Measurements from ENCODE around the gene MED10.

The MED10 gene

GRCh38 chr5:6377905-6378765 lies at the start of gene MED10:
Gene MED10, minus strand, starts transcription at chr5:6378547. Its CDS starts 64 bp downstream, at chr5:6378483.
- Histone ChIP-seq H3K36me3 (ENCODE audit: insufficient read depth, low read length) (peaks cover 22% of the 10 kb centered on the region), H3K4me1 (ENCODE audit: insufficient read depth, low read length) (no peaks in the 10 kb centered on the region; the same call in 1 of the 2 replicates)

GRCh38 chr5:6427694-6428093 lies 49.3 kb upstream of the MED10 start:
- Histone ChIP-seq H3K9ac (ENCODE audit: low read depth, low read length) (no peak overlapping the region), H3K36me3 (ENCODE audit: insufficient read depth, low read length) (no peaks in the 10 kb centered on the region), H3K9me3 (ENCODE audit: control insufficient read depth, insufficient read depth, low read length) (no peaks in the 10 kb centered on the region; the same call in 1 of the 2 replicates), H3K4me1 (ENCODE audit: insufficient read depth, low read length) (no peaks in the 10 kb centered on the region)

More at GRCh38 chr5:6377905-6378765, at the start of gene MED10:
- peak within 1 kb of the TSS; percentile 88 for H3K9ac ChIP-seq (ENCODE audit: low read depth, low read length)
- H3K9me3 ChIP-seq (ENCODE audit: control insufficient read depth, insufficient read depth, low read length): no peaks in the 10 kb centered on the region

- Histone ChIP-seq H3K4me1 (ENCODE audit: insufficient read depth, low read length) (no peaks in the 10 kb centered on the region), H3K36me3 (ENCODE audit: insufficient read depth, low read length) (no peaks in the 10 kb centered on the region), H3K9ac (ENCODE audit: low read depth, low read length) (no peak overlapping the region), H3K9me3 (ENCODE audit: control insufficient read depth, insufficient read depth, low read length) (no peaks in the 10 kb centered on the region)
Measured at GRCh38 chr5:6424700-6425099, 46.4 kb upstream of the MED10 start.

- Histone ChIP-seq H3K9ac (ENCODE audit: low read depth, low read length) (no peak overlapping the region), H3K36me3 (ENCODE audit: insufficient read depth, low read length) (no peaks in the 10 kb centered on the region), H3K4me1 (ENCODE audit: insufficient read depth, low read length) (no peaks in the 10 kb centered on the region)
Measured at GRCh38 chr5:6424110-6424659, 45.8 kb upstream of the MED10 start.

GRCh38 chr5:6423327-6424109 lies 45.2 kb upstream of the MED10 start:
- Histone ChIP-seq H3K36me3 (ENCODE audit: insufficient read depth, low read length) (no peaks in the 10 kb centered on the region), H3K9ac (ENCODE audit: low read depth, low read length) (no peak overlapping the region), H3K9me3 (ENCODE audit: control insufficient read depth, insufficient read depth, low read length) (no peaks in the 10 kb centered on the region), H3K4me1 (ENCODE audit: insufficient read depth, low read length) (no peaks in the 10 kb centered on the region)

More at GRCh38 chr5:6424110-6424659, 45.8 kb upstream of the MED10 start:
- no peaks in the 10 kb centered on the region for H3K9me3 ChIP-seq (ENCODE audit: control insufficient read depth, insufficient read depth, low read length)

- Histone ChIP-seq H3K9me3 (ENCODE audit: control insufficient read depth, insufficient read depth, low read length) (no peaks in the 10 kb centered on the region), H3K36me3 (ENCODE audit: insufficient read depth, low read length) (no peaks in the 10 kb centered on the region), H3K9ac (ENCODE audit: low read depth, low read length) (no peak overlapping the region), H3K4me1 (ENCODE audit: insufficient read depth, low read length) (no peaks in the 10 kb centered on the region)
Measured at GRCh38 chr5:6419340-6419852, 41.0 kb upstream of the MED10 start.

GRCh38 chr5:6418679-6419276 lies 40.4 kb upstream of the MED10 start:
- Histone ChIP-seq H3K9me3 (ENCODE audit: control insufficient read depth, insufficient read depth, low read length) (no peaks in the 10 kb centered on the region), H3K9ac (ENCODE audit: low read depth, low read length) (no peak overlapping the region), H3K4me1 (ENCODE audit: insufficient read depth, low read length) (no peaks in the 10 kb centered on the region), H3K36me3 (ENCODE audit: insufficient read depth, low read length) (no peaks in the 10 kb centered on the region)

GRCh38 chr5:6417657-6418056 lies 39.3 kb upstream of the MED10 start:
- no peaks in the 10 kb centered on the region for H3K9me3 ChIP-seq (ENCODE audit: control insufficient read depth, insufficient read depth, low read length)
- no peaks in the 10 kb centered on the region for H3K36me3 ChIP-seq (ENCODE audit: insufficient read depth, low read length)
- no peak overlapping the region for H3K9ac ChIP-seq (ENCODE audit: low read depth, low read length)
- H3K4me1 ChIP-seq (ENCODE audit: insufficient read depth, low read length): no peaks in the 10 kb centered on the region

GRCh38 chr5:6412811-6413210 lies 34.5 kb upstream of the MED10 start:
- Histone ChIP-seq H3K9me3 (ENCODE audit: control insufficient read depth, insufficient read depth, low read length) (no peaks in the 10 kb centered on the region), H3K9ac (ENCODE audit: low read depth, low read length) (no peak overlapping the region), H3K4me1 (ENCODE audit: insufficient read depth, low read length) (no peaks in the 10 kb centered on the region), H3K36me3 (ENCODE audit: insufficient read depth, low read length) (no peaks in the 10 kb centered on the region)

- Histone ChIP-seq H3K9me3 (ENCODE audit: control insufficient read depth, insufficient read depth, low read length) (no peaks in the 10 kb centered on the region), H3K36me3 (ENCODE audit: insufficient read depth, low read length) (no peaks in the 10 kb centered on the region), H3K9ac (ENCODE audit: low read depth, low read length) (no peak overlapping the region; the same call in 1 of the 2 replicates), H3K4me1 (ENCODE audit: insufficient read depth, low read length) (no peaks in the 10 kb centered on the region)
Measured at GRCh38 chr5:6411141-6411540, 32.8 kb upstream of the MED10 start.

GRCh38 chr5:6410421-6410820 lies 32.1 kb upstream of the MED10 start:
- Histone ChIP-seq H3K9ac (ENCODE audit: low read depth, low read length) (no peak overlapping the region), H3K36me3 (ENCODE audit: insufficient read depth, low read length) (no peaks in the 10 kb centered on the region), H3K4me1 (ENCODE audit: insufficient read depth, low read length) (no peaks in the 10 kb centered on the region), H3K9me3 (ENCODE audit: control insufficient read depth, insufficient read depth, low read length) (no peaks in the 10 kb centered on the region)

GRCh38 chr5:6408627-6409446 lies 30.5 kb upstream of the MED10 start:
- Histone ChIP-seq H3K9ac (ENCODE audit: low read depth, low read length) (no peak overlapping the region), H3K4me1 (ENCODE audit: insufficient read depth, low read length) (no peaks in the 10 kb centered on the region), H3K9me3 (ENCODE audit: control insufficient read depth, insufficient read depth, low read length) (no peaks in the 10 kb centered on the region), H3K36me3 (ENCODE audit: insufficient read depth, low read length) (no peaks in the 10 kb centered on the region)

GRCh38 chr5:6408260-6408596 lies 29.9 kb upstream of the MED10 start:
- no peak overlapping the region for H3K9ac ChIP-seq (ENCODE audit: low read depth, low read length)

More at GRCh38 chr5:6408260-6408596, 29.9 kb upstream of the MED10 start:
- H3K9me3 ChIP-seq (ENCODE audit: control insufficient read depth, insufficient read depth, low read length): no peaks in the 10 kb centered on the region
- no peaks in the 10 kb centered on the region for H3K4me1 ChIP-seq (ENCODE audit: insufficient read depth, low read length)
- H3K36me3 ChIP-seq (ENCODE audit: insufficient read depth, low read length): no peaks in the 10 kb centered on the region

Data from ES-I3 (cell line).